HCT116 (cell line): ENCODE measurements around the gene ZDHHC3. TPM values are rescaled to one million over a fixed set of nuclear protein-coding genes. Genes with fewer than 3 reads are reported as not detected.

Experiments
- ATAC-seq: fragments of 200-7000 bp; cut with Tn5 transposase; 2 replicates; pipeline ENCODE4 v1.9.1; 2020; ENCODE audit warnings: mild to moderate bottlenecking, moderate library complexity
- BruUV-seq: library from RNA; stranded (reverse); fragments of 400-500 nt; replicated peaks from 2 replicates; lab custom pipeline; 2021; lab: Mats Ljungman, UMichigan
- CTCF ChIA-PET: fragments of 300-600 bp; sonication (Branson Sonifier 250); formaldehyde crosslinking; loops from one replicate; lab custom pipeline; 2021; ENCODE audit warnings: antibody characterized with exemption; lab: Charles Lee
- POLR2A ChIA-PET: fragments of 300-600, 350-600 bp; sonication (Branson Sonifier 250); formaldehyde crosslinking; loops from one replicate; lab custom pipeline; 2021; ENCODE audit warnings: antibody characterized with exemption; lab: Charles Lee
- RAD21 ChIA-PET, 2 experiments: fragments of 300-600 bp; sonication (Branson Sonifier 250); formaldehyde crosslinking; loops; one replicate each; lab custom pipeline; 2023; ENCODE audit warnings: low total read pairs in 2 of 2; ENCODE audit not compliant: uncharacterized antibody in 2 of 2, unreplicated experiment in 2 of 2, low non-redundant PET in 1 of 2; lab: Charles Lee
- DNase-seq: peaks from one replicate; pipeline ENCODE4 v3.0.0-alpha.2; 2010; ENCODE audit warnings: low read depth, low spot score
- H2AFZ ChIP-seq: fragments of 200-600 bp; shearing (Covaris generic), sonication (generic); 2 replicates; pipeline ENCODE4 v1.6.1; 2017; ENCODE audit warnings: low read depth, mixed run types, mixed read lengths, antibody characterized with exemption, low read length; ENCODE audit not compliant: poor library complexity, severe bottlenecking
- H3K27ac ChIP-seq: 2 replicates; pipeline ENCODE4 v1.5.1; 2012; ENCODE audit warnings: low read depth, low read length
- H3K27me3 ChIP-seq: fragments of 200-600 bp; sonication (generic); 2 replicates; pipeline ENCODE4 v1.6.1; 2016; ENCODE audit warnings: mixed run types, low read length, mixed read lengths; ENCODE audit not compliant: insufficient read depth
- H3K36me3 ChIP-seq, 2 experiments: fragments of 200-500 bp in 1 of 2; fragments of 200-600 bp in 1 of 2; sonication (Bioruptor generic) in 1 of 2; sonication (generic) in 1 of 2; 2 replicates each; pipeline versions ENCODE4 v1.5.1 to v1.6.1; 2014 to 2016; ENCODE audit warnings: low read length in 2 of 2, inconsistent platforms in 1 of 2, mixed read lengths in 1 of 2, mixed run types in 1 of 2; ENCODE audit not compliant: insufficient read depth in 2 of 2, control insufficient read depth in 1 of 2
- H3K4me1 ChIP-seq, 2 experiments: fragments of 200-600 bp in 1 of 2; sonication (generic) in 1 of 2; 2 replicates each; pipeline versions ENCODE4 v1.5.1 to v1.6.1; 2012 to 2017; ENCODE audit warnings: low read length in 2 of 2, inconsistent platforms in 1 of 2, mild to moderate bottlenecking in 1 of 2, mixed read lengths in 1 of 2, mixed run types in 1 of 2, moderate library complexity in 1 of 2; ENCODE audit not compliant: insufficient read depth in 2 of 2, control insufficient read depth in 1 of 2
- H3K4me2 ChIP-seq: fragments of 200-600 bp; sonication (generic); 2 replicates; pipeline ENCODE4 v1.6.1; 2017; ENCODE audit warnings: mixed run types, low read length, mixed read lengths
- H3K4me3 ChIP-seq, 2 experiments: fragments of 200-600 bp in 1 of 2; sonication (generic) in 1 of 2; replicated peaks in 1 of 2; 2 replicates each; pipeline ENCODE4 v1.5.1; 2011 to 2016; ENCODE audit warnings: low read length in 2 of 2, control low read depth in 1 of 2, low read depth in 1 of 2, mild to moderate bottlenecking in 1 of 2, mixed read lengths in 1 of 2, mixed run types in 1 of 2
- H3K79me2 ChIP-seq: fragments of 200-600 bp; sonication (generic); 2 replicates; pipeline ENCODE4 v1.6.1; 2017; ENCODE audit warnings: mild to moderate bottlenecking, mixed run types, low read length, moderate library complexity, mixed read lengths; ENCODE audit not compliant: insufficient read depth
- H3K9ac ChIP-seq: fragments of 200-600 bp; sonication (generic); 2 replicates; pipeline ENCODE4 v1.6.1; 2016; ENCODE audit warnings: low read length, mixed read lengths
- H3K9me2 ChIP-seq: fragments of 200-600 bp; sonication (generic), shearing (Covaris generic); 2 replicates; pipeline ENCODE4 v1.6.1; 2017; ENCODE audit warnings: mixed run types, mild to moderate bottlenecking, moderate library complexity; ENCODE audit not compliant: insufficient read depth
- H3K9me3 ChIP-seq, 2 experiments: fragments of 200-500 bp in 1 of 2; fragments of 200-600 bp in 1 of 2; sonication (Bioruptor generic) in 1 of 2; sonication (generic) in 1 of 2; 2 replicates each; pipeline ENCODE4 v1.6.1; 2014 to 2017; ENCODE audit warnings: low read length in 2 of 2, mixed read lengths in 2 of 2, inconsistent platforms in 1 of 2, low read depth in 1 of 2, mild to moderate bottlenecking in 1 of 2, mixed run types in 1 of 2, moderate library complexity in 1 of 2; ENCODE audit not compliant: control insufficient read depth in 1 of 2, insufficient read depth in 1 of 2
- H4K20me1 ChIP-seq: fragments of 200-600 bp; sonication (generic), shearing (Covaris generic); 2 replicates; pipeline ENCODE4 v1.6.1; 2017; ENCODE audit warnings: mixed run types, mild to moderate bottlenecking, moderate library complexity; ENCODE audit not compliant: insufficient read depth
- CEBPB ChIP-seq: IDR thresholded peaks from 2 replicates; pipeline ENCODE4 v1.6.1; 2012; ENCODE audit warnings: low read depth
- FOSL1 ChIP-seq: IDR thresholded peaks from 2 replicates; pipeline ENCODE4 v1.6.1; 2012; ENCODE audit warnings: low read depth
- SRF ChIP-seq: IDR thresholded peaks from 2 replicates; pipeline ENCODE4 v1.6.1; 2012; ENCODE audit warnings: low read depth
- TCF7L2 ChIP-seq: IDR thresholded peaks from 2 replicates; pipeline ENCODE4 v1.7.0; 2011; ENCODE audit warnings: borderline replicate concordance, inconsistent platforms; ENCODE audit not compliant: insufficient read depth, insufficient read length; ENCODE audit errors: extremely low read depth
- intact Hi-C: fragments of 100-400 bp; cut with micrococcal nuclease; formaldehyde crosslinking; loops from 2 replicates; pipeline ENCODE4 v1.10.0; 2022
- total RNA-seq: library from RNA; stranded (reverse); gene quantifications from one replicate; pipeline ENCODE4 v1.2.1, GENCODE V29; 2021; ENCODE audit not compliant: unreplicated experiment
- TF ChIP-seq, protein P1 (sequence below): IDR thresholded peaks from 2 replicates; pipeline ENCODE4 v1.6.1; 2011; ENCODE audit warnings: mild to moderate bottlenecking, low read length, moderate library complexity; ENCODE audit not compliant: insufficient replicate concordance; ENCODE audit errors: extremely low read depth

ZDHHC3 gene
- total RNA-seq, 1 experiment from 2014 or later: 61.1 TPM

GRCh38 chr3:44887101-44887500, 88.9 kb downstream of the ZDHHC3 start:
- TF ChIP-seq, protein P1, sequence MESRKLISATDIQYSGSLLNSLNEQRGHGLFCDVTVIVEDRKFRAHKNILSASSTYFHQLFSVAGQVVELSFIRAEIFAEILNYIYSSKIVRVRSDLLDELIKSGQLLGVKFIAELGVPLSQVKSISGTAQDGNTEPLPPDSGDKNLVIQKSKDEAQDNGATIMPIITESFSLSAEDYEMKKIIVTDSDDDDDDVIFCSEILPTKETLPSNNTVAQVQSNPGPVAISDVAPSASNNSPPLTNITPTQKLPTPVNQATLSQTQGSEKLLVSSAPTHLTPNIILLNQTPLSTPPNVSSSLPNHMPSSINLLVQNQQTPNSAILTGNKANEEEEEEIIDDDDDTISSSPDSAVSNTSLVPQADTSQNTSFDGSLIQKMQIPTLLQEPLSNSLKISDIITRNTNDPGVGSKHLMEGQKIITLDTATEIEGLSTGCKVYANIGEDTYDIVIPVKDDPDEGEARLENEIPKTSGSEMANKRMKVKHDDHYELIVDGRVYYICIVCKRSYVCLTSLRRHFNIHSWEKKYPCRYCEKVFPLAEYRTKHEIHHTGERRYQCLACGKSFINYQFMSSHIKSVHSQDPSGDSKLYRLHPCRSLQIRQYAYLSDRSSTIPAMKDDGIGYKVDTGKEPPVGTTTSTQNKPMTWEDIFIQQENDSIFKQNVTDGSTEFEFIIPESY: no peak
- no peak for TF ChIP-seq TCF7L2
- TF ChIP-seq CEBPB: no peak
- POLR2A ChIA-PET: no interaction called here
- Histone ChIP-seq H3K79me2 (no peaks in the 10 kb centered on the region), H3K9me2 (no peaks in the 10 kb centered on the region), H3K36me3 (no peaks in the 10 kb centered on the region), H3K9me3 (no peaks in the 10 kb centered on the region), H2AFZ (peak overlapping the region; percentile 79), H3K9ac (no peak overlapping the region), H3K4me1 (peaks cover 40 to 46% of the 10 kb centered on the region in 2 experiments), H3K27me3 (no peaks in the 10 kb centered on the region), H3K27ac (no peak overlapping the region), H3K4me2 (peak overlapping the region; percentile 83), H3K4me3 (no peak overlapping the region), H4K20me1 (no peaks in the 10 kb centered on the region)
- RAD21 ChIA-PET: no interaction called here
- ATAC-seq (no peak), DNase-seq (no peak)
- intact Hi-C loops: no loop called here
- BruUV-seq: no TSS peak
- CTCF ChIA-PET: no interaction called here

GRCh38 chr3:44886561-44886960, 89.4 kb downstream of the ZDHHC3 start:
- H3K4me3 ChIP-seq: peak overlapping the region in 1 of 2 experiments; percentile 19; a peak in 1 of 4 replicates
- CTCF ChIA-PET: no interaction called here
- peaks cover 40 to 46% of the 10 kb centered on the region in 2 experiments for H3K4me1 ChIP-seq
- DNase-seq: no peak
- no peak for ATAC-seq
- H3K36me3 ChIP-seq: no peaks in the 10 kb centered on the region
- H2AFZ ChIP-seq: peak overlapping the region; percentile 79
- peak overlapping the region; percentile 83 for H3K4me2 ChIP-seq
- H3K9me3 ChIP-seq: no peaks in the 10 kb centered on the region
- H4K20me1 ChIP-seq: no peaks in the 10 kb centered on the region
- no peak overlapping the region for H3K27ac ChIP-seq
- H3K9ac ChIP-seq: peak overlapping the region; percentile 39; the same call in 1 of the 2 replicates
- RAD21 ChIA-PET: no interaction called here
- intact Hi-C loops: no loop called here
- BruUV-seq: no TSS peak
- TF ChIP-seq FOSL1: peak; percentile 33; the same call in 1 of the 2 replicates
- no peak for TF ChIP-seq SRF
- no peaks in the 10 kb centered on the region for H3K9me2 ChIP-seq
- POLR2A ChIA-PET: no interaction called here
- no peaks in the 10 kb centered on the region for H3K27me3 ChIP-seq
- H3K79me2 ChIP-seq: no peaks in the 10 kb centered on the region
